Skeletal muscle cell (primary cell): Measurements from ENCODE around the gene C17orf58.
A peak's percentile ranks its signal among the peaks of the same experiment; 100 is the strongest.
"Not testable (repeated sequence)": the region's sequence is repeated elsewhere in the genome, so short reads cannot be mapped to it uniquely, and the experiment has no call there.

ENCODE experiments used
- DNase-seq: peaks from one replicate; pipeline ENCODE4 v3.0.0-alpha.2; 2010; ENCODE audit warnings: low read depth
- H3K4me3 ChIP-seq: 2 replicates; pipeline ENCODE4 v1.5.1; 2011; ENCODE audit warnings: low read depth, mild to moderate bottlenecking, control low read depth, low read length, moderate library complexity

C17orf58 gene

GRCh38 chr17:67974185-67974584 lies 22.1 kb downstream of the C17orf58 start:
- DNase-seq = no peak
- H3K4me3 ChIP-seq = no peak overlapping the region

- no peak for DNase-seq
- no peak overlapping the region for H3K4me3 ChIP-seq
Observed at GRCh38 chr17:67970783-67971182, 25.5 kb downstream of the C17orf58 start.

- not testable (repeated sequence) for H3K4me3 ChIP-seq
- DNase-seq = peak; percentile 8
Observed at GRCh38 chr17:67963145-67963572, 33.1 kb downstream of the C17orf58 start.

- H3K4me3 ChIP-seq, DNase-seq: not testable (repeated sequence)
Observed at GRCh38 chr17:67962156-67962555, 34.1 kb downstream of the C17orf58 start.

GRCh38 chr17:67960276-67960675 lies 36.0 kb downstream of the C17orf58 start:
- DNase-seq, H3K4me3 ChIP-seq: not testable (repeated sequence)

- DNase-seq = no peak
- no peak overlapping the region for H3K4me3 ChIP-seq
Observed at GRCh38 chr17:67959510-67959909, 36.8 kb downstream of the C17orf58 start.

- DNase-seq = no peak
- H3K4me3 ChIP-seq = no peak overlapping the region
Observed at GRCh38 chr17:67950945-67951344, 45.3 kb downstream of the C17orf58 start.

GRCh38 chr17:67947325-67947813 lies 48.9 kb downstream of the C17orf58 start:
- no peak for DNase-seq
- no peak overlapping the region for H3K4me3 ChIP-seq

GRCh38 chr17:67946513-67946912 lies 49.8 kb downstream of the C17orf58 start:
- no peak for DNase-seq
- no peak overlapping the region for H3K4me3 ChIP-seq

- H3K4me3 ChIP-seq = no peak overlapping the region
Observed at GRCh38 chr17:67944035-67944434, 52.2 kb downstream of the C17orf58 start.

GRCh38 chr17:67942810-67943209 lies 53.5 kb downstream of the C17orf58 start:
- H3K4me3 ChIP-seq = no peak overlapping the region
- DNase-seq = no peak

More at GRCh38 chr17:67944035-67944434, 52.2 kb downstream of the C17orf58 start:
- DNase-seq = no peak
